NCI-H146 (cell line): ENCODE data around the gene ASB3.
"Not testable (repeated sequence)": the region's sequence is repeated elsewhere in the genome, so short reads cannot be mapped to it uniquely, and the experiment has no call there.

ENCODE experiments used
- DNase-seq: peaks from one replicate; lab custom pipeline; 2025; lab: John Stamatoyannopoulos, UW

The ASB3 gene

DNA sequence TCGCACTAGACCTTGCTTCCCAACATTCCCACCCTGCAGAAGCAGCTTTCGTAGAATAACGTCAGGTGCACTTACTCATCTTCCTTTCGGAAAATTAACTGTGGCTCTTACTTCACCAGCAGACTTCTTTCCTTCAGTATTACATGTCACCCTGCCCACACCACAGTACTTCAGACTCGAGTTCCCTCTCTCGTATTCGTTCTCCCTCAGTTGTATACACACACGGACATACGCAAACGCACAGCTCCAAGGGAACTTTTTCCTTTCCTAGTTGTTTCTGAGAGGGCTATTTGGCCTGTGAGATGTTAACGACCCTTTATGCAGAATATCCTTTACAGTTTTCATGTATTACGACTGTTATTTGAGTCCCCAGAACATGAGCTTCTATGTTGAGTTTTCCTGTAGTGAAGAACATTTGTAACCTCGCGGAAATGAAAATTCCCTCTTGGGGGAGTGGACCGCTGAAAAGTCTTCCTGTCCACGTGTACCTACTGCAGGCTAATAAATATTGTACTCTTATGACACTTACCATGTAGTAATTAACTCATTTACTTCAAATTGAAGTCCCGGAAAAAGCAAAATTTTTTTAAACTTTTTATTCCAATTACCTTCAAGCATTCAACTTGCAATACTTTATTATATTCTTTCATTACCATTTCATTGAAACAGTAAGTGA, 999 bp upstream of the ASB3 start:
- DNase-seq = peak; percentile 29

DNA sequence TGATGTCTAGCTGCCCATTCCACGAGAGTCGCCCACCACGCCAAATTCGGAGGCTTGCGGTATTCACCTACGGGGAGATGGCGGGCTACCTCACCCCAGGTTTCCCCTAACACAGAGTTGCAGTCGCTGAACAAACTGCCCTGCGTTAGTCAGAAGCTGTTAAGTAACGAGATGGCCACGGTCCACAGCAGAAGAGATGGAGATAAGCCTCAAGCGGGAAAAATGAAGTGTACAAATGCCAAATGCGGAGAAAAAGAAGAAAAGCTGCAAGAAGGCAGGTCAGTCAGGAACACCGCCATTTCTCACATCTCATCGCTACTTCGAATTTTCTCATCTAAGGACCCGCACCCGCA, 425 bp downstream of the ASB3 start:
- peak; percentile 39 for DNase-seq

DNA sequence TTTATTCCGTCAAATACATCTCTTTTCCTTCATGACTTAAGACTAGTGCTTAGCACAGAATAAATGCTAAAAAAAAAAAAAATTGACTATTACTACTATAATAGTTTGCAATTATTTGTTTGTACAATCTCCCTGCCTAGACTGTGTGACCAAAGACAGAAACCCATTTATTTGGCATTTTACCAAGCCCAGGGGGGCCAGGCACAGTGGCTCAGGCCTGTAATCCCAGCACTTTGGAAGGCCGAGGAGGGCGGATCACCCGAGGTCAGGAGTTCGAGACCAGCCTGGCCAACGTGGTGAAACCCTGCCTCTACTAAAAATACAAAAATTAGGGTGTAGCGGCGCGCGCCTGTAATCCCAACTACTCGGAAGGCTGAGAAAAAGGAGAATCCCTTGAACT, 1.4 kb downstream of the ASB3 start:
- DNase-seq = no peak

DNA sequence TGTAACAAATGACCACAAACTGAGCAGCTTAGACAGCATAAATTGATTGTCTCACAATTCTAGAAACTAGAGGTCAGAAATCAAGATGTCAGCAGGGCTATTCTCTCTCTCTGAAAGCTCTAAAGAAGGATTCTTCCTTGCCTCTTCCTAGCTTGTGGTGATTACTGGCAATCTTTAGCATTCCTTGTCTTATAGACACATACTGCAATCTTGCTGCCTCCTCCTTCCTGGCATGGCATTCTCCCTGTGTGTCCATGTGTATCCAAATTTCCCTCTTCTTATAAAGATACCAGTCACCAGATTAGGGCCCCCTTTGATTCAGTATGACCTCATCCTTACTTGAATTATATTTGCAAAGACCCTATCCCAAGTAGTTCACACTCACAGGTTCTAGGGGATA, 2.3 kb downstream of the ASB3 start:
- no peak for DNase-seq

DNA sequence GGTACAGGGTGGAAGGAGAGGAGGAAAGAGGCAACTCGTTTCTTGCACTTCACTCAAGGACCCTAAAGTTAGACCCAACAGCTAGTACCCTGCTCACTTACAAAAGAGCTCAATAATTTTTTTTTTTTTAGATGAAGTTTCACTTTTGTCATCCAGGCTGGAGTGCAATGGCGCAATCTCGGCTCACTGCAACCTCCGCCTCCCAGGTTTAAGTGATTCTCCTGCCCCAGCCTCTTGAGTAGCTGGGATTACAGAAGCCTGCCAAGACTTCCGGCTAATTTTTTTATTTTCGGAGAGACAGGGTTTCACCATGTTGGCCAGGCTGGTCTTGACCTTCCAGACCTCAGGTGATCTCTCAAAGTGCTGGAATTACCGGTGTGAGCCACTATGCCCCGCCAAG, 4.1 kb downstream of the ASB3 start:
- DNase-seq = no peak

DNA sequence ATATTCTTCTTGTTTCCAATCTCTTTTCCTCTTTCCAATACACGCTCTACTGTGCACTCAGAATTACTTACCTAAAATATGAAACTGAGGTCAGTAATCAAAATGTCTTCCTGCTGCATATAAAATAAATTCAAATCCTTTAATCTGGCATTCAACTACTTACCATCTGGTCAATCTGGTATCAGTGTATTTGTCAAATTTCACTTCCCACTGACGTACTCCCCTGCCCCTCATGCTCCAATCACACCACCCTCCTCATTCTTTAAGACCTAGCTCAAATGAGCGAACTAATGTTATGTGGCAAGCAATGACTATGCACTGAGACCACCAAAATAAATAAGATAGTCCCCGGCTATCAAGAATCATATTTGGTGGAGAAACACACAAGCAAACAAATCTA, 6.7 kb downstream of the ASB3 start:
- DNase-seq = no peak

DNA sequence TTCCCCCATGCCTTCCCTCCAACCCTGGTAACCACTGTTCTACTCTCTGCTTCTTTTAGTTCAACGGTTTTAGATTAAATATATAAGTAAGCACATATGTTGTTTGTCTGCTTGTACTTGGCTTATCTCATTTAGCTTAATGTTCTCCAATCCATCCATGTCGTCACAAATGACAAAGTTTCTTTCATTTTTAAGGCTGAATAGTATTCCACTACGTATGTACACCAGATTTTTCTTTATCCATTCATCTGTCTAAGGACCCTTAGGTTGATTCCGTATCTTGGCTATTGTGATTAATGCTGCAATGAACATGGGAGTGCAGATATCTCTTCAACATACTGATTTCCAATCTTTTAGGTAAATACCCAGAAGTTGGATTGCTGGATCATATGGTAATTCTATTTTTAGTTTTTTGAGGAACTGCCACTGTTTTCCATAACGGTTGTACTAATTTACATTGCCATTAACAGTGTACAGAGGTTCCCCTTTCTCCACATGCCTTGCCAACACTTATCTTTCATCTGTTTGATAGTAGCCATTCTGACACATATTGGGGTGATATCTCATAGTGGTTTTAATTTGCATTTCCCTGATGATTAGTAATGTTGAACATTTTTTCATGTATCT, 8.1 kb downstream of the ASB3 start:
- no peak for DNase-seq

DNA sequence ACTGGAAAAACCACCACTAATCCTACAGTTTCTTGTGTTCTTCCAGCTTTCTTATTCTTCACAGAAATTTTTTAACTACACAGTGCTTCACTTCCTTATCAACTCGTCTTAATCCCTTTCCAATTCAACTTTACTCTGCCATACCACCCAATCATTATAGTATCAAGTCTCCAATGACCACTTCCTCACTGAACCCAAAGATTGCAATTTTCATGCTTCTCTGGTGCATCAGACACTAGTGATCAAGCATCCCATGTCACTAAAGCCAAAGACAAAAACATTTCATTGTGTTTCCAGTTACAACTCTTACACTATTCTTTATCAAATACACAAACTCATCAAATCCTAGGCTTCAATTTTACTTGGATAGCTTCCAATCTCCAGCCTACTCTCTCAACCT, 9.6 kb downstream of the ASB3 start:
- no peak for DNase-seq

DNA sequence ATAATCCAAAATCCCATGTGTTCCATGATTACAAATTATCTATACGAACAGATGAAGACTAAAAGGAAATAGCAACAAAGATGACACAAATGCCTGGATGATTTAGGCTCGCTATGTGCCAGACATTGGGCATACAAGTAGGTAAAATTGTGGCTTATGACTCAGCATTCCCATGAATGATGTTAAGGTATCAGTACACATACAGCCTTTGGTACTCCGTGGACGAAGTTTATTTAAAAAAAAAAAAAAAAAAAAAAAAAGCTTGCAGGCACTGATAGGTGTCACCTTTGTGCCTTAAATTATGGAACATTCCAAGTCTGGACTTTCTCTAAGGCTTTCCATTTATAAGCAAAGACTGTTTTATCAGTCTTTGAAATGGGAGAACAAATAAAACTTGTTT, 16.5 kb downstream of the ASB3 start:
- DNase-seq = no peak

DNA sequence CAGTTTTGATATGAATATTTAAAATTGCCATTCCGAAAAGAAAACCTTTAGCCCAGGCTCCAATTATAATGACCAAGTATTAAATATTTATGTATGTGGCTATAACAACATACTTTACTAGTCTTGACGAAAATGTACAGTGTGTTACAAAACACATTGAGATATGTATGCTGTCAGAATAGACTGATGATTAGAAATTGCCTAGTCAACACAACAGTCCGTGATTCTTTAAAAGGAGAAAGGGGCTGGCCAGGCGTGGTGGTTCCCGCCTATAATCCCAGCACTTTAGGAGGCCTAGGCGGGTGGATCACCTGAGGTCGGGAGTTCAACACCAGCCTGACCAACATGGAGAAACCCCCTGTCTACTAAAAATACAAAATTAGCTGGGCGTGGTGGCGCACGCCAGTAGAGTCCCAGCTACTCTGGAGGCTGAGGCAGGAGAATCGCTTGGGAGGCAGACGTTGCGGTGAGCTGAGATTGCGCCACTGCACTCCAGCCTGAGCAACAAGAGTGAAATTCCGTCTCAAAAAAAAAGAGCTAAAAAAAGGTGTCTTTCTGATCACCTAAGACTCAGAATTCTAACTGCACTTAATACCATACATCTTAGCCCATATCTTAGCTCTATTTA, 17.3 kb downstream of the ASB3 start:
- DNase-seq = no peak

DNA sequence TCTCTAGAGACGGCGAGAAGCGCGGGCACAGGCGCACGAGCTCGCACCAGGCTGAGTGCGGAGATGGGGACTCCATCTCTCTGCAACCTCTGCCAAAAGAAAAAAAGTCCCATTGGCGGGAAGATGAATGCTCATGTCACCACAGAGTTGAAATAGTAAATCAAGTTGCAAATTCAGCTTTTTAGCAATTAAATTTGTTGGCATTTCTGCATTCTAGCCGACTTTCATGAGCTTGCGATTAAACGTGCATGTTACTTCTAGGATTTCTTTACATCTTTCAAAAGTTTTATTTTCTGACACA, 18.6 kb downstream of the ASB3 start:
- peak; percentile 60 for DNase-seq

DNA sequence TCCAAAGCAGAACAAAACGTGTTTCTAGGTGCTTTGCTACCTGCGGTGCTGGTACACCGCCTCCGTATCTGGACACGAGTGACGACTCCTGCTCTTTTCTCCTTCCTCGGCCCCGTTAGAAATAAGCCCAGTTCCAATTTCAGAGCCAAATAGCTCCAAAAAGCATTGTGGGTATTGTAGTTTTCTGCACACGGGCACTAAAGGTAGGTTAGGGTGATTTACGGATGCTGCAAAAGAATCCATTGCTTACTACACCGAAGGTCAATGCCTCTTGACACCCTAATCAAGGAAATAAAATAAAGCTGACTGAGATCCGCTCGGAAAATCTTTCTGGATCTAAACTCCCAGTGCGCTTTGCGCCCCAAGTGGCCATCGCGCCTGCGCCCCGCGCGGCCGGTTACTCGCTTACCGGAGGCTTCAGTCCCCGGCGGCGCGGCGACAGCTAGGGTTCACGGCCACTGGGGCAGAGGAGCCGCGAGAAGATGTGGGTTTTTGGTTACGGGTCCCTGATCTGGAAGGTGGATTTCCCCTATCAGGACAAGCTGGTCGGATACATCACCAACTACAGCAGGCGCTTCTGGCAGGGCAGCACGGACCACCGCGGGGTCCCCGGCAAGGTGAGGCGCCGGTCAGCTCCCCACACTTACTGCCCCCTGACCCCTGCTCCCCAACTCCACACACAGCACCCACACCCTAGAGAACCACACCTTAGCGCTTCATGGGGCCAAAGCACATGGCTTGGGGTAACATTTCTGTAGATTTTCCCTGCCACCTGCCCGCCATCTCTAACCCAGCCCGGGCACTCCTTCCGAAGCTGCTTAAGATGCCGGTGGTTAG, 19.1 kb downstream of the ASB3 start, which contains the start of gene CHAC2:
TSS of gene CHAC2 (plus strand) at position 400 of the 837 bp plus-strand sequence. CDS start at position 483, 83 bp downstream.
- DNase-seq = peak; percentile 81

DNA sequence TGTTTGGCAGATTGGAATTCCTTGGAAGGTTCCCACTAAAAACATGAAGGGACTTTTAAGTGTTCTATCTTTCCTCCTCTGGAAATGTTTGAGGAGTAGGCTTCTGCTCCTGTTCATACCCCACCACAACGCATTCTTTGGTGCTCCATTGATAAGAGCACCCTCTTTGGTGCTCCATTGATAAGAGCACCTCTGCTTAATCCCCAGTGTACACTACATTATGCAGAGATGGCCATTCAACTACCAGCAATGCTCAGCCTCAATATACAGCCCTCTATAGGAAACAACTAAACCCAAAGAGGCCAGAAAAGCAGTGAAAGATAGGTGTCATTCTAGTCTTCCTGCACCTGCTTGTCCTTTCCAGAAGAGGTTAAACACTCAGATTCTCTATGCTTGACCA, 21.0 kb downstream of the ASB3 start:
- no peak for DNase-seq

DNA sequence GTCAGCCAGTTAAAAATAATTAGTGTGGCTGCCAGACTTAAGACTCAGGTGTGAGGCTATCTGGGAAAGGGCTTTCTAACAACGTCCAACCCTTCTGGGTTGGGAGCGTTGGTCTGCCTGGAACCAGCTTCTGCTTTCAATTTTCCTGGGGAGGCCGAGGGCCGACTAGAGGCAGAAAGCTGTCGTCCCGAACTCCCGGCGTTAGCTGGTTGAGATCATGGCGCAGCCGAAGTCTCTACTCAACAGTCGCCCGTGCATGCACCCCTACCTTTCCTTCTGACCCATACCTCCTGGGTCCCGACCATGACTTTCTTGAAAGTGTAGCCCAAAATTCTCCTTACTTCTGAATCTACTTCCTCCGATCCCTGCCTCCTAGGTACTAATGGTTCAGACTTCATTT, 29.5 kb downstream of the ASB3 start:
- not testable (repeated sequence) for DNase-seq

DNA sequence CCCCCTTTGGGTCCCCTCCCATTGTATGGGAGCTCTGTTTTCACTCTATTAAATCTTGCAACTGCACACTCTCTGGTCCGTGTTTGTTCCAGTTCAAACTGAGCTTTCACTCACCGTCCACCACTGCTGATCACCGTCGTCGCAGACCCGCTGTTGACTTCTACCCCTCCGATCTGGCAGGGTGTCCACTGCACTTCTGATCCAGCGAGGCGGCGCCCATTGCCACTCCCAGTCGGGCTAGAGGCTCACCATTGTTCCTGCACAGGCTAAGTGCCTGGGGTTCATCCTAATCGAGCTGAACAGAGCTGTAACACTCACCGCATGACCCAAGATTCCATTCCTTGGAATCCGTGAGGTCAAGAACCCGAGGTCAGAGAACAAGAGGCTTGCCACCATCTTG, 30.1 kb downstream of the ASB3 start:
- no peak for DNase-seq

DNA sequence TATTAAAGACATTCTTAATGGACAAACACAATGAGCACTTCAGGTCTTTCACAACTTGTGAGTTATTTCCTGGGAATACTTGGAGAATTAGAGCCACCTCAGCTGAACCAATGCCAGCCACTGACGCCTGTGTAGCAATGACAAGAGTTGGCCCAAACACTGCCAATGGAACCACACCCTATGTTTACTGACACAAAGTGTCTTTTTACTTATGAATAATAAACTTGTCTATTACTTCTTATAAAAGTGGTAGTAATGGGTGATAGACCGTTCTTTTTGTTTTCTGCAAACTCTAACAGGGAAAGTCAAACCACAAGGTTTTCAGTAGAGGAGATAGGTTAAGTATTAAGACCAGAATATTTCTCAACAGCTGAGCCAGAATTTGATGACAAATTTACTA, 31.6 kb downstream of the ASB3 start:
- DNase-seq = no peak

DNA sequence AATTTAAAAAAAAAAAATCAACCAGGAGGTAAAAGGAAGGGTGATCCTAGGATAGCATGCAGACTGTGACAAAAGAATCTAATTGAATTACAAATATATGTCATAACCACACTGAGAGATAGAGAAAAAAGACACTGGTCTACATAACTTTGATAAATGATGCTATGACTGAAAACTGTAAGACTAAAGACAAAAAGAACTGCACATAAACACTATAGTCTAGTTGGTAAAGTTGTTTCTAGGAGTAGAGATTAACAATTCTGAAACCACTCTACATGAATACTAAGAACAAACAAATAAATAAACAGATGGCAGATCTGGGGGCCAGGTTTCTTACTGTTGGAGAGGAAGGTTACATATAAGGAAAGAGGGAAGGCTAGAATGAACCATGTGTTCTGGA, 33.7 kb downstream of the ASB3 start:
- DNase-seq = no peak

DNA sequence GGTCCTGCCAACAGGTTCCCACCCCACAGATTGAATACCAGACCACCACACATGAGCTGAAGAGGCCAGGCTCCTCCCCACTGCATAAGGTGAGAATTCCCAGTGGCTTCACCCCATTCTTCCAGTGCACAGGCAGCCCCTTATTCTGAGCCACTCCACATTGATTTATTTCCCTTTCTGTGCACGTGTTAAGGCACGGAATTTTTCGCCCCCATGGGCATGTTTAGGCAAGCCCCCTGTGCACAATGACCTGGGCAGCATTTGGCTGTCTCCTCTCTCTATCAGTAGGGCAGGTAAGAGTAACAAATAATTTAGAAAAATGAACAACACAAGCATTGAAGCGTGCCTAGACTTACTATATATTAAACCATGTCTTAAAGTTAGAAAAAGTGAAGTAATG, 34.4 kb downstream of the ASB3 start:
- DNase-seq = no peak

DNA sequence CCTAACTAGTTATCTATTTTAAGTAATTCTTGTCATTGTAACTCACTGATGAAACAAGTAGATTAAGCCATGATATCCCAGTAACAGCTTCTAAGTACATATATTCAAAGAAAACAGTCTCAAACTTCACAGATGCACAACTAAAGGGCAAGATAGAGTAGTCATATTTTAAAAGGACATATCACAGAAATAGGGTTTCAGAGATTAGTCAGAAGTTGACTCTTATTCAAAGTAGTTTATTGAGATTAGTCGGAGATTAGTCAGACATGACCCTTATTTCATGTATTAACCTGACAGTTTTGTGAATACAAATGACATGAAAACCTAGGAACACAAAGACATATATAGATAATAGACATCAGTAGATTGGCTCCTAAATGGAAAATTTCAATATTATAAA, 35.0 kb downstream of the ASB3 start:
- no peak for DNase-seq

DNA sequence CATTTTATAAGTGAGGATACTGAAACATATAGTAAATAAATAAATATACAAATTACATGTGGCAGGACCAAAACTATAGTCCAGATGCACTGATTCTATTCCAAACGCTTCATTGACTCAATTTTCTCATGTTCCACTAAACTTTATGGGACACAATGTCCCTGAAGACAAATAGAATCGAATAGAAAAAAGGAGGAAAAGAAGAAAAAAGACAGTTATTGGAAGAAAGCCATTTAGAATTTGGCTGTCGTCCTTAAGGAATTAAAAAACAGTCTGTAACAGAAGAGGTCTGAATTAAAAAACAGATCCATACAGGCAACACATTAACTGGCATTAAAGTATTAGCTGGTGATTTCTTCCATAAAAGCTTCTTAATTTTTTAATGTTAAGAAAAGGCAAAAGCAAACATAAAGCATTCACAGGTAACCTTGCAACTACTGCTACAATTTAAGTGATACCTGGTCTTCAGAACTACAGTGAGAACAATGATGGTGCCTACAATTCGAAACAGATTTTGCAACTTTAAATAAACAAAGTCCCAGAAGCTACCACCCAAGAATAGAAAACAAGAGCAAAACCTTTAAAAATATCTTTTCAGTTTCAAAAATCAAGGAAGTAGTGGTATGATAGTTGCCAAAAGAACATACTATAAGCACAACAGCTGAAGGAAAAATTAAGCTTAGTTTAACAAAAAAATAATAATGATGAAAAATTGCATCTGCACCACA, 36.5 kb downstream of the ASB3 start:
- no peak for DNase-seq

DNA sequence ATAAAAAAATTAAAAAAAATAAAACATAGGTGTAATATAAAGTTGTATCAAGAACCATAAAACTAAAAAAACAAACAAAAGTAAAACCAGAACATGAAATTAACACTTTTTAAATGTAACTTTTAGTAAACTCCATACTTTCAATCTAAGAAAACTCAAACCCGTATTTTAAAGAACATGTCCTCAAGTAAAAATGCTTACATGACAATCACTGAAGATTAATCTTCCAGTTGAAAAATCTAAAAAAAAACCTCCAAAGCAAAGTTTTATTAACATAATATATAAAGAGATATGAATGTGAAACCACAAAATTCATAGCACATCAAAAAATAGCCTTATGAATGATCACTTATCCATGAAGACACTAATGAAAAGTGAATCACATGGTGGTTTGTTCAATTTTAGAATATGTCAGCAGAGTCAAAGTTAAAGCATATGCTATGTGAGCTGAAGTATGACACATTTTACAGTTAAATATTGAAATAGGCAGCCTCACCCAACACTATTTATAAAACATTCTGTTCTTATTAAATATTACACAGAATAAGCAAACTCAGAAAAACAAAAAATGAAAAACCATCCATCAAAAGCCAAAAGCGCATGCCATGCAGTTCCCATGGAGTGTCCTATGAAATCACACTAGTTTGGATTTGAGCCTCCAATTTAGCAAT, 42.2 kb downstream of the ASB3 start:
- no peak for DNase-seq

DNA sequence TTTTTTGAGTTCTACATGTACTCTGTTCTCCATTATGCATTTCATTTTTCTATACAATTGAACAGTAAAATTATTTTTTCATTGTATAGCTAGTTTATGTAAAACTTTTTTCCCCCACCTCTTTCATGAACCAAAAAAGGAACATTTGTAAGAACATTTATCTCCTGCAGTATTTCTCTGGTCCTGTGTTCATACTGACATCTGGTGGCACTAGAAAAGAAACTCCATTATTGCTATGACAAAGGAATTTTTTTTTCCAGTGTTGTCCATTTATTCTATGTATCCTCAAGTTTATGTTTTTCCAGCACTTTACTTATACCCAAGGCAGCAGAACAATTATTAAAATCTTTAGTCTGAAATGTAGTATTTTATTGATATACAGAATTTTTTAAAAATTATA, 46.6 kb downstream of the ASB3 start:
- peak; percentile 29 for DNase-seq
